Heart right ventricle (tissue), 16 donors: Measurements from ENCODE around the gene TSSC4. TPM values are rescaled to one million over a fixed set of nuclear protein-coding genes. Genes with fewer than 3 reads are reported as not detected.

Experiments used
- ATAC-seq, 8 donors: fragments of 200-7000 bp; cut with Tn5 transposase; one replicate each; pipeline ENCODE4 v1.9.1; 2020; ENCODE audit warnings: mild to moderate bottlenecking in 8 of 8, moderate library complexity in 8 of 8, moderate number of reproducible peaks in 1 of 8
- DNase-seq, 2 donors: peaks; one replicate each; pipeline ENCODE4 v3.0.0-alpha.2; 2020
- H3K27ac ChIP-seq, 10 donors: fragments of 200-600 bp; sonication (generic) in 2 of 10; one replicate each; pipeline versions ENCODE4 v1.5.0 to v1.8.0; 2020 to 2022; ENCODE audit warnings: mild to moderate bottlenecking in 3 of 10
- H3K27me3 ChIP-seq, 7 donors: fragments of 200-600 bp; one replicate each; pipeline ENCODE4 v1.8.0; 2021 to 2022; ENCODE audit warnings: mild to moderate bottlenecking in 2 of 7
- H3K36me3 ChIP-seq, 9 donors: fragments of 200-600 bp; sonication (generic) in 1 of 9; one replicate each; pipeline versions ENCODE4 v1.5.0 to v1.8.0; 2020 to 2022; ENCODE audit warnings: mild to moderate bottlenecking in 2 of 9
- H3K4me1 ChIP-seq, 9 donors: fragments of 200-600 bp; sonication (generic) in 1 of 9; one replicate each; pipeline versions ENCODE4 v1.5.0 to v1.8.0; 2020 to 2022; ENCODE audit warnings: mild to moderate bottlenecking in 4 of 9
- H3K4me3 ChIP-seq, 10 donors: fragments of 200-600 bp; sonication (generic) in 2 of 10; one replicate each; pipeline versions ENCODE4 v1.5.0 to v1.8.0; 2020 to 2022; ENCODE audit warnings: mild to moderate bottlenecking in 7 of 10, moderate library complexity in 2 of 10
- H3K9me3 ChIP-seq, 11 donors: fragments of 200-600 bp in 10 of 11; sonication (generic) in 2 of 11; one replicate each; pipeline versions ENCODE4 v1.5.0 to v1.8.0; 2013 to 2022; ENCODE audit warnings: mild to moderate bottlenecking in 2 of 11, control low read depth in 1 of 11, moderate library complexity in 1 of 11
- WGBS, 2 donors: extraction: QIAGEN DNeasy Blood & Tissue Kit; methylation state at CpG; one replicate each; pipeline ENCODE4 v1.1.7; 2013; ENCODE audit warnings: inconsistent platforms in 1 of 2; 5-methylcytosine and 5-hydroxymethylcytosine counted together
- intact Hi-C, 10 donors: fragments of 100-400 bp; cut with DNase I; formaldehyde crosslinking; loops; one replicate each; pipeline versions ENCODE4 v1.11.1 to v1.14.2; 2022
- polyA plus RNA-seq, 2 donors: library from polyadenylated mRNA; stranded (reverse); fragments of 200-250 nt; gene quantifications; one replicate each; pipeline ENCODE4 v1.2.3, GENCODE V29; 2013
- total RNA-seq, 10 donors: library from RNA; stranded (reverse); fragmentation: NEBNext Ultra II Directional in 3 of 10; extraction: Animal tissue kit (Norgen Biotek cat#: 25700) in 3 of 10; gene quantifications; one replicate each; pipeline versions ENCODE4 v1.2.1 to v1.2.4, GENCODE V29; 2021 to 2023
- TF ChIP-seq, protein P1 (sequence below), 9 donors: fragments of 200-600 bp; sonication (generic) in 2 of 9; IDR thresholded peaks; one replicate each; pipeline versions ENCODE4 v1.5.0 to v1.8.0; 2021 to 2022; ENCODE audit warnings: antibody characterized with exemption in 9 of 9, mild to moderate bottlenecking in 5 of 9, moderate library complexity in 1 of 9
- donor health status: Arrhythmogenic right ventricular cardiomyopathy.
- donor health status: ischemic (EF 13 %, LVEDD 7.1; RV severe dilation, severe dysfunction).
- donor health status: healthy with polysubstance abuse.
- donor health status: DM: no; HTN: yes; CAD: no.
- donor health status: DM: no; HTN: no; CAD: no.
- donor health status: ischemic (EF 25% LVEDD 6.9; RV normal size, moderate dysfunction).
- donor health status: ischemic (EF 25% LVEDD 5.7; RV mildly dilated, moderate dysfunction).
- donor health status: healthy.
- donor health status: DM: yes; HTN: yes; CAD: no.
- donor health status: Ischemic cardiomyopathy.
- donor health status: ischemic (EF 35%, LVEDD 5.7; RV mildly dilated, moderate dysfunction).
- donor health status: nonischemic (EF 11% LVEDD 7.7; RV severe dilation, severe dysfunction).
- donor health status: DM: yes; HTN: yes; CAD: no.
- donor health status: PGD.
- donor health status: ischemic (EF 29% LVEDD 5.4; RV normal size, mild dysfunction).
- donor health status: nonischemic (EF 23%, LVEDD 6.1; RV moderate dilation, normal function).

Gene TSSC4
- total and polyA plus RNA-seq, 12 donors, result 22.0 to 72.3 (median 30.7) TPM

DNA sequence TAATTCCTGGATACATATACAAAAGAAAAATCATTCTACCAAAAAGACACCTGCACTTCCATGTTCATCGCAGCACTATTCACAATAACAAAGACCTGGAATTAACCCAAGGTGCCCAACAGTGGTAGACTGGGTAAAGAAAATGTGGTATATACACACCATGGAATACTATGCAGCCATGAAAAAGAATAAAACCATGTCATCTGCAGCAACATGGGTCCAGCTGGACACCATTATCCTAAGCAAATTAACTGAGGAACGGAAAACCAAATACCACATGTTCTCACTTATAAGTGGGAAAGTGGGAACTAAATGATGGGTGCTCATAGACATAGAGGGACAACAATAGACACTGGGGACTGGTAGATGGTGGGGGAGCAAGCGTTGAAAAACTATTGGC lies 39.3 kb downstream of the TSSC4 start:
- 91 to 95% methylated on average over 3 of the region's 3 CpGs for WGBS, 2 donors
- intact Hi-C loops, result loop anchor here in 3 of 10 donors (5.0 kb wide), 2 partner anchors 72 to 82 kb away; no protein-coding TSS in a partner anchor
- H3K4me1 ChIP-seq, result peaks cover 0 to 6% (median 0%) of the 10 kb centered on the region in 9 donors
- H3K9me3 ChIP-seq, result peaks cover 0 to 5% (median 0%) of the 10 kb centered on the region in 11 donors
- H3K4me3 ChIP-seq, result no peak overlapping the region
- ATAC-seq, result no peak
- peaks cover 0 to 21% (median 5%) of the 10 kb centered on the region in 7 donors for H3K27me3 ChIP-seq
- TF ChIP-seq, protein P1, sequence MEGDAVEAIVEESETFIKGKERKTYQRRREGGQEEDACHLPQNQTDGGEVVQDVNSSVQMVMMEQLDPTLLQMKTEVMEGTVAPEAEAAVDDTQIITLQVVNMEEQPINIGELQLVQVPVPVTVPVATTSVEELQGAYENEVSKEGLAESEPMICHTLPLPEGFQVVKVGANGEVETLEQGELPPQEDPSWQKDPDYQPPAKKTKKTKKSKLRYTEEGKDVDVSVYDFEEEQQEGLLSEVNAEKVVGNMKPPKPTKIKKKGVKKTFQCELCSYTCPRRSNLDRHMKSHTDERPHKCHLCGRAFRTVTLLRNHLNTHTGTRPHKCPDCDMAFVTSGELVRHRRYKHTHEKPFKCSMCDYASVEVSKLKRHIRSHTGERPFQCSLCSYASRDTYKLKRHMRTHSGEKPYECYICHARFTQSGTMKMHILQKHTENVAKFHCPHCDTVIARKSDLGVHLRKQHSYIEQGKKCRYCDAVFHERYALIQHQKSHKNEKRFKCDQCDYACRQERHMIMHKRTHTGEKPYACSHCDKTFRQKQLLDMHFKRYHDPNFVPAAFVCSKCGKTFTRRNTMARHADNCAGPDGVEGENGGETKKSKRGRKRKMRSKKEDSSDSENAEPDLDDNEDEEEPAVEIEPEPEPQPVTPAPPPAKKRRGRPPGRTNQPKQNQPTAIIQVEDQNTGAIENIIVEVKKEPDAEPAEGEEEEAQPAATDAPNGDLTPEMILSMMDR (IDR thresholded peaks at IDR 0.05), result no peak
- H3K36me3 ChIP-seq, result no peaks in the 10 kb centered on the region
- no peak for DNase-seq
- no peak overlapping the region for H3K27ac ChIP-seq

DNA sequence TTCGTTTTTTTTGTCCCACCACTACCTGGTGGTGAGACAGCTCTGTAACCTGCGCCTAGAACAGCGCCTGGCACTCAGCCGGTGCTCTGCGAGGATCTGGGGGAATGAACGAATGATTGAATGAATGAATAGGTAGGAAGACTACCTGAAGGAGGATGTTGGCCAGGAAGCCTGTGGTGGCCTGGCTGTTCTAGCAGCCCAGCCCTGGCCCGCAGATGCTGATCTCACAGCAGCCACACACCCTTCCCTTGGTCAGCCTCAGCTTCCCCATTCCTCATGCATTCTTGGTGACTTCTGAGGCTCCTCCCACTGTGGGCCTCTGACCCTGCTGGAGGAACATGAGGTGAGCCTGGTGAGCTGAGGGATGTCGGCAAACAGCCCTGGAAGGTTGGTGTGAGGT lies 40.1 kb downstream of the TSSC4 start:
- Histone ChIP-seq H3K9me3 (peaks cover 0 to 5% (median 0%) of the 10 kb centered on the region in 11 donors), H3K36me3 (no peaks in the 10 kb centered on the region), H3K27ac (no peak overlapping the region), H3K4me1 (peaks cover under 1 to 11% (median 4%) of the 10 kb centered on the region in 9 donors), H3K27me3 (peaks cover 0 to 22% (median 9%) of the 10 kb centered on the region in 7 donors), H3K4me3 (no peak overlapping the region)
- DNase-seq (no peak), ATAC-seq (no peak)
- 81 to 85% methylated on average over 8 of the region's 8 CpGs for WGBS, 2 donors
- TF ChIP-seq, protein P1 (IDR thresholded peaks at IDR 0.05), result no peak
- intact Hi-C loops, result loop anchor here in 3 of 10 donors (5.0 kb wide), 2 partner anchors 72 to 82 kb away; no protein-coding TSS in a partner anchor

DNA sequence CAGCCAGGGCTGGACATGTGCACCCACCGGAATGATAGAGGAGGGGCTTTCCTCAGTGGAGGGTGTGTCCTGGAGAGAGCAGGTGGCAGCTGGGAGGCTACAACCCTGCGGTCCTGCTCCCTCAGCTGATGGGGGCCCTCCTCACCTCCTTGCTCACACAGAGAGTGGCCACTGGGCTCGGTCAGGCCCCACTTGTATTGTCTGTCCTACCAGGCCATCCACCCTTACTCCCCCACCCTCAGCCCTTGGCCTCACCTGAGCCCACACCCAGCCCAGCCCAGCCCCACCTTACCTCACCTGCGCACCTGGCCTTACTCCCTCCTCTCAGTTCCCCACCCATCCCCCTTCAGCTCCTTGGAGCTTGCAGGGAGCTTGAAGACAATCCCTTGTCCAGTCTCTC lies 40.6 kb downstream of the TSSC4 start:
- DNase-seq, result peak in 1 of 2 donors; percentile 8
- H3K27ac ChIP-seq, result no peak overlapping the region
- peaks cover 0 to 28% (median 9%) of the 10 kb centered on the region in 7 donors for H3K27me3 ChIP-seq
- H3K9me3 ChIP-seq, result peaks cover 0 to 5% (median 0%) of the 10 kb centered on the region in 11 donors
- intact Hi-C loops, result loop anchor here in 3 of 10 donors (5.0 kb wide), 2 partner anchors 71 to 81 kb away; no protein-coding TSS in a partner anchor
- peaks cover 3 to 16% (median 9%) of the 10 kb centered on the region in 9 donors for H3K4me1 ChIP-seq
- H3K4me3 ChIP-seq, result no peak overlapping the region
- TF ChIP-seq, protein P1 (IDR thresholded peaks at IDR 0.05), result no peak
- WGBS, 2 donors, result 68 to 79% methylated on average over 3 to 4 of the region's 4 CpGs
- ATAC-seq, result no peak
- no peaks in the 10 kb centered on the region for H3K36me3 ChIP-seq

DNA sequence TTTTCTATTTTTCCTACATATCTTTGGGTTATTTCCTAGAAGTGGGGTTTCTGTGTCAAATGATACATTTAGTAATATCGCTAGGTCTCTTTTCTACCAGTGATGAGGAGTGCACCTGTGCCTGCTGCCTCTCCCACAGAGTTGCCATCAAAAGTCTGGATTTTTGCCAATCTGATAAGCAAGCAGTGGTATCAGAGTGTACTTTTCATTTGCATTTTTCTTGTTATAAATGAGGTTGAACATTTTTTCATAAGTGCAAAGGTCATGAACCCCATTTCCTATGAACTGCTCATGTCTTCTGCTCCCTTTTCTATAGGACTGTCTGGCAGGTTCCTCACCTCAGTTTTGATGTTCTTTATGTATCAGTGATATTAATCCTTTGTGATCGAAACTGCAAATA lies 42.0 kb downstream of the TSSC4 start:
- TF ChIP-seq, protein P1 (IDR thresholded peaks at IDR 0.05), result no peak
- ATAC-seq (no peak), DNase-seq (no peak)
- no peak overlapping the region for H3K27ac ChIP-seq
- H3K9me3 ChIP-seq, result peaks cover 0 to 5% (median 0%) of the 10 kb centered on the region in 11 donors
- H3K4me1 ChIP-seq, result peaks cover 3 to 30% (median 23%) of the 10 kb centered on the region in 9 donors
- H3K36me3 ChIP-seq, result no peaks in the 10 kb centered on the region
- peaks cover 0 to 17% (median 5%) of the 10 kb centered on the region in 7 donors for H3K27me3 ChIP-seq
- intact Hi-C loops, result loop anchor here in 3 of 10 donors (5.0 kb wide), 2 partner anchors 70 to 80 kb away; no protein-coding TSS in a partner anchor
- no peak overlapping the region for H3K4me3 ChIP-seq
- WGBS, 2 donors, result 89 to 95% methylated on average over 2 of the region's 2 CpGs
